Lower leg skin (tissue), 4 donors: ENCODE results near the gene CIB4. TPM values are rescaled to one million over a fixed set of nuclear protein-coding genes. Genes with fewer than 3 reads are reported as not detected.

Experiments used
- DNase-seq, 2 donors: peaks; one replicate each; pipeline ENCODE4 v3.0.0-alpha.2; 2019; ENCODE audit warnings: low spot score in 2 of 2
- H3K4me3 ChIP-seq: fragments of 200-600 bp; sonication (generic); 2 replicates; pipeline ENCODE4 v1.5.1; 2017; ENCODE audit warnings: mild to moderate bottlenecking, low read depth; ENCODE audit not compliant: poor library complexity, severe bottlenecking
- POLR2A ChIP-seq, 2 donors: fragments of 450-650 bp; IDR thresholded peaks; one replicate each; pipeline ENCODE4 v1.6.1; 2016 to 2017; ENCODE audit warnings: antibody characterized with exemption in 2 of 2, mild to moderate bottlenecking in 1 of 2, moderate library complexity in 1 of 2
- WGBS, 2 donors: methylation state at CpG; one replicate each; pipeline ENCODE4 v1.1.5; 2018; 5-methylcytosine and 5-hydroxymethylcytosine counted together
- intact Hi-C: fragments of 100-400 bp; cut with DNase I; formaldehyde crosslinking; loops from one replicate; pipeline ENCODE4 v1.15.0; 2023; ENCODE audit warnings: low total_unique reads
- total RNA-seq, 4 donors: library from RNA; depleted of rRNA; stranded (reverse); fragments of >200 nt; gene quantifications; one replicate each; pipeline ENCODE4 v1.1.0, GENCODE V29; 2016
- TF ChIP-seq, protein P1 (sequence below), 3 donors: fragments of 450-650 bp; IDR thresholded peaks; one replicate each; pipeline ENCODE4 v1.5.1; 2016; ENCODE audit warnings: antibody characterized with exemption in 3 of 3, mild to moderate bottlenecking in 3 of 3, moderate library complexity in 2 of 3

CIB4 gene
- total RNA-seq, 4 donors from 2014 or later: not detected

DNA sequence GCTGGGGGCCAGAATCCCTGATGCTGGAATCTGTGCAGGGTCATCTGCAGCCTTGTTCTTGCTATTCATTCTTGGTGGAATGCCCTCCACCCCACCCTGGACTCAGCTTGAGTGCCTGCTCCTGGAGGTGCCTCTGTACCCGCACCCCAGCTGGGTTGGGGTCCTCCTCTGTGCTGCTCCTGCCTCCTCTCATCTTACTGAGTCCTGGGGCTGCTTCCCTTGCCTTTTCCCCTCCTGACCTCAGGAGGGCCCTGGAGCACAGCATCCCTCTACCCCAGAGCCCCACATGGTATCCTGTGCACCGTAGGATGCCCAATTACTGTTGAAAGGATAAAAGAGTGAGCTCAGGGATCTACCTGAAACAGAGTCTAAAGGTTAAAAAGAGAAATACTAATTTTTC is 81.6 kb downstream of the CIB4 start:
- DNase-seq: no peak
- TF ChIP-seq, protein P1, sequence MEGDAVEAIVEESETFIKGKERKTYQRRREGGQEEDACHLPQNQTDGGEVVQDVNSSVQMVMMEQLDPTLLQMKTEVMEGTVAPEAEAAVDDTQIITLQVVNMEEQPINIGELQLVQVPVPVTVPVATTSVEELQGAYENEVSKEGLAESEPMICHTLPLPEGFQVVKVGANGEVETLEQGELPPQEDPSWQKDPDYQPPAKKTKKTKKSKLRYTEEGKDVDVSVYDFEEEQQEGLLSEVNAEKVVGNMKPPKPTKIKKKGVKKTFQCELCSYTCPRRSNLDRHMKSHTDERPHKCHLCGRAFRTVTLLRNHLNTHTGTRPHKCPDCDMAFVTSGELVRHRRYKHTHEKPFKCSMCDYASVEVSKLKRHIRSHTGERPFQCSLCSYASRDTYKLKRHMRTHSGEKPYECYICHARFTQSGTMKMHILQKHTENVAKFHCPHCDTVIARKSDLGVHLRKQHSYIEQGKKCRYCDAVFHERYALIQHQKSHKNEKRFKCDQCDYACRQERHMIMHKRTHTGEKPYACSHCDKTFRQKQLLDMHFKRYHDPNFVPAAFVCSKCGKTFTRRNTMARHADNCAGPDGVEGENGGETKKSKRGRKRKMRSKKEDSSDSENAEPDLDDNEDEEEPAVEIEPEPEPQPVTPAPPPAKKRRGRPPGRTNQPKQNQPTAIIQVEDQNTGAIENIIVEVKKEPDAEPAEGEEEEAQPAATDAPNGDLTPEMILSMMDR (IDR thresholded peaks at IDR 0.05): no peak
- TF ChIP-seq POLR2A (IDR thresholded peaks at IDR 0.05): no peak
- 74 to 81% methylated on average over 2 of the region's 2 CpGs for WGBS, 2 donors
- H3K4me3 ChIP-seq: no peak overlapping the region
- intact Hi-C loops: loop anchor here (2.0 kb wide), 1 partner anchor 79 kb away; no protein-coding TSS in a partner anchor

DNA sequence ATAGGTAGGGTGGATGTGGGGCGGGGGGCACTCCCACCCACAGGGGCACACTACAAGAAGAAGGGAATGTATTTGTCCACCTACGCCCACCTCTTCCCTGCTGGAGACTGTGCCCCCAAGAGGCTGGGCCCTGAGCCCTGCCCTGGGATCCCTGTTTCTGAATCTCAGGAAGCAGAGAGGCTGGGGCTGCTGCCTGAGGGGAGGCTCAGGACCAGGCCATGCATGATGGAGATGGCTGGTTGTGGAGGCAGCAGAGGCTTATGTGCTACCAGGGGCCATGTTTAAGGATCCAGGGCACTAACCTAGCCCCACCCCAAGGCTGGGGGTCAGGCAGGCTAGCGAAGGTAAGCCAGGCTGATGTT is 82.1 kb downstream of the CIB4 start:
- 86 to 91% methylated on average over 3 of the region's 3 CpGs for WGBS, 2 donors
- TF ChIP-seq, protein P1 (IDR thresholded peaks at IDR 0.05): no peak
- TF ChIP-seq POLR2A (IDR thresholded peaks at IDR 0.05): no peak
- H3K4me3 ChIP-seq: no peak overlapping the region
- no peak for DNase-seq
- intact Hi-C loops: loop anchor here (2.0 kb wide), 1 partner anchor 78 kb away; no protein-coding TSS in a partner anchor

DNA sequence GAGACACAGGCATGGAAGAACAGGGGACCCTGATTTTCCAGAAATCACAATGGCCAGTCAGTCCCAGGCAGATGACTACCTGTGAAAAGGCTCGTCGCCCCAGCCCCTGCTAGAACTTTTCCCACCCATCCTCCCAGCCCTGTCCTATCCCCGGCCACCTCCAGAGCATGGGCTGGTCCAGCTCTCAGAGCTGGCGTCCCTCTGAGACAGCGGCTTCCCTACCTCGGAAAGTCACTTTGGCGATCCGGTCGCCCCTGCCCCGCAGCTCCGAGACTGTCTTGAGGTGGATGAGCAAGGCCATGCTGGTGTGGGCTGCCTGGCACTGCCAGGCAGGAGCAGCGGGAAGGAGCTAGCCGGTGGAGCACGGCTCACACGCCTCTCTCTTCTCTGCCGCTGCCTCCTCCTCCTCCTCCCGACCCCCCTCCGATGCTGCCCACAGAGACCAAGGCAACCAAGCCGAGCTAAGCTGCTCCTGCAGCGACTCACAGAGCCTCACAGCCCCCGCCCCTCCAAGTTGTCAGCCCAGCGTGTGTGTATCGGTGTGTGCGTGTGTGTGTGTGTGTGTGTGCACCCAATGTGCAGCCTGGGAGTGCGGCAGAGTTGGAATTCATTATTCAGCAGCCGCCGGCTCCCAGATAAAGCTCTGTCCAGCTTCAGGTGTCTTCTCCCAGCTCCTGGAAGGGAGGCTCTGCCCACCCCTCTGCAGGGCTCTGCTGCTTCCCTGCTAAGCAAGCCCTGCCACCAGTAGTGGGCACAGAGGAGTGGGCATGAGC is 82.7 kb downstream of the CIB4 start:
- 39 to 47% methylated on average over 16 to 26 of the region's 27 CpGs for WGBS, 2 donors
- DNase-seq: no peak
- H3K4me3 ChIP-seq: no peak overlapping the region
- intact Hi-C loops: loop anchor here (2.0 kb wide), 1 partner anchor 78 kb away; no protein-coding TSS in a partner anchor
- TF ChIP-seq, protein P1 (IDR thresholded peaks at IDR 0.05): no peak
- no peak for TF ChIP-seq POLR2A (IDR thresholded peaks at IDR 0.05)

DNA sequence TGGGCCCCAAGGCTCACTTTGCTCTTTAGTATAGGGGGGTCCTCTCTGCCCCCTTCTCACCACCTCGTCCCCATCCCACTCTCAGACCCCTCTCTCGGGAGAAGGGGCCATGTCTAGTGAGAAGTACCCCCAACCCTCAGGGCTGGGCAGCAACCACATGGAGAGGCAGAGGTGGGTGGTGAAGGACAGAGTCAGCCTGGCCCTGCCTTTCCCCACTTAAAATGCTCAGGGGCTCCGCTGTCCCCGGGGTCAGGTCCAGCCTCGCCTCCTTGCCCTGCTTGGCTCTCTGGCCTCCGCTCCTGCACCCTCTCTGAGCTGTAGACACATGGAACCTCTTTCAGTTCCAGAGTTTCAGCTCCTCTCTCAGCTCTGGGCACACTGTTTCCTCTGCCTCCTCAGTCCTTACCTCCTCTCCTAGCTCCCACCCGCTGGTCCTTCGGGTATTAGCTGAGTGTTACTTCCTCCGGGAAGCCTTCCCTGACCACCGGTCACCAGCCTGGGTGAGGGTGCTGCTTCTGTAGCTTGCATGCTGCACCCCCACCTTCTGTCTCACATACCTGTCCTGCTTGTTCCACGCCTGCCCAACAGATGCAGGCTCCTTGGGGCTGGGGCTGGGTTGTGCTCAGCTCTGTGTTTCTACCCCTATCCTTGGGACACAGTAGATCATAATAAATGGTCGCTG is 83.8 kb downstream of the CIB4 start:
- WGBS, 2 donors: 85 to 87% methylated on average over 12 of the region's 12 CpGs
- no peak for DNase-seq
- H3K4me3 ChIP-seq: no peak overlapping the region
- intact Hi-C loops: no loop called here
- no peak for TF ChIP-seq POLR2A (IDR thresholded peaks at IDR 0.05)
- TF ChIP-seq, protein P1 (IDR thresholded peaks at IDR 0.05): no peak

DNA sequence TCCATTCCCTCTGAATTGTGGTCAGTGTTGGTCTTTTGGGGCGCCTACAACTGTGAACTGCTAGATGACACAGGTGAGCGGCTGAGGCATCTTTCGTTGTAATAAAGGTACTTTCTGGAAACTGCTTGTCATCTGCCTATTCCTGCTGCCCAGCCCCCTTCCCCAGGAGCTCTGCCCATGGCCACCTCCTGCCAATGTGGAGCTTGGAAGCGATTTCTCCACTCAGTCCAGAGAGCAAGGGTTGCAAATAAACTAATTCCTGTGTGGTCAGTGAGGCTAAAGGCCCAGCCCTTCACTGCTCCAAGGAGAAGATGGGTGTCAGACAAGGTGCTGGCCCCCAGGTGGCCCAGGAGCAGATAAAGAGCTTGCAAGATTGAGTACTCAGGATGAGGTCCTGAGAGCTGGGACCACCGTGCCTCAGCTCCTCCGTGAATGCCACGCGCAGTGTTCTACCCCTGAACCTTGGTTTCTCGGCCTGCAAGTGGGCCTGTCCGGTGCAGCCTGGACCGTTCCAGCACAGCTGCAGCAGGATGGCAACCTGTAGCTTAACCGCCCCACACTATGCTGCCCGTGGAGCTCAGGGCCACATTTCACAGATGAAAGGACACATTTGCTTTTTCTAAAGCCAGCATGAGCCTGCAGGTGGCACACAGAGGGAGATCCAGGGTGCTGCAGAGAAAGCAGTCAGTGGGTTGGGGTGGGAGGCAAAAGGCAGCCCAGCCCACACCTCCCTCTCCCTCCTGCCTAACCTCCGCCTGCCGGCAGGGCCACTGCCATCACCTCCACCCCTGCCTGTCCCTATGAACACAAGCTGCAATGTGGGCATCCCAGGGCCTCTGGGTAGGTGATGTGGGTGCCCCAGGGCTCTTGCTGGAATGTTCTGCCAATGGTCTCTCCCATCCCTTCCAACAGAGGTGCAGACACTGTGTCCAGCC is 84.6 kb downstream of the CIB4 start:
- TF ChIP-seq POLR2A (IDR thresholded peaks at IDR 0.05): no peak
- TF ChIP-seq, protein P1 (IDR thresholded peaks at IDR 0.05): no peak
- no peak overlapping the region for H3K4me3 ChIP-seq
- intact Hi-C loops: no loop called here
- 89% methylated on average over 15 of the region's 15 CpGs for WGBS, 2 donors
- no peak for DNase-seq
